Heart right ventricle (tissue), 16 donors: ENCODE measurements around the gene ACBD3. TPM values are rescaled to one million over a fixed set of nuclear protein-coding genes. Genes with fewer than 3 reads are reported as not detected.
A peak's percentile ranks its signal among the peaks of the same experiment; 100 is the strongest.

Source experiments
- ATAC-seq, 8 donors: fragments of 200-7000 bp; cut with Tn5 transposase; one replicate each; pipeline ENCODE4 v1.9.1; 2020; ENCODE audit warnings: mild to moderate bottlenecking in 8 of 8, moderate library complexity in 8 of 8, moderate number of reproducible peaks in 1 of 8
- DNase-seq, 2 donors: peaks; one replicate each; pipeline ENCODE4 v3.0.0-alpha.2; 2020
- H3K27ac ChIP-seq, 10 donors: fragments of 200-600 bp; sonication (generic) in 2 of 10; one replicate each; pipeline versions ENCODE4 v1.5.0 to v1.8.0; 2020 to 2022; ENCODE audit warnings: mild to moderate bottlenecking in 3 of 10
- H3K27me3 ChIP-seq, 7 donors: fragments of 200-600 bp; one replicate each; pipeline ENCODE4 v1.8.0; 2021 to 2022; ENCODE audit warnings: mild to moderate bottlenecking in 2 of 7
- H3K36me3 ChIP-seq, 9 donors: fragments of 200-600 bp; sonication (generic) in 1 of 9; one replicate each; pipeline versions ENCODE4 v1.5.0 to v1.8.0; 2020 to 2022; ENCODE audit warnings: mild to moderate bottlenecking in 2 of 9
- H3K4me1 ChIP-seq, 9 donors: fragments of 200-600 bp; sonication (generic) in 1 of 9; one replicate each; pipeline versions ENCODE4 v1.5.0 to v1.8.0; 2020 to 2022; ENCODE audit warnings: mild to moderate bottlenecking in 4 of 9
- H3K4me3 ChIP-seq, 10 donors: fragments of 200-600 bp; sonication (generic) in 2 of 10; one replicate each; pipeline versions ENCODE4 v1.5.0 to v1.8.0; 2020 to 2022; ENCODE audit warnings: mild to moderate bottlenecking in 7 of 10, moderate library complexity in 2 of 10
- H3K9me3 ChIP-seq, 11 donors: fragments of 200-600 bp in 10 of 11; sonication (generic) in 2 of 11; one replicate each; pipeline versions ENCODE4 v1.5.0 to v1.8.0; 2013 to 2022; ENCODE audit warnings: mild to moderate bottlenecking in 2 of 11, control low read depth in 1 of 11, moderate library complexity in 1 of 11
- WGBS, 2 donors: extraction: QIAGEN DNeasy Blood & Tissue Kit; methylation state at CpG; one replicate each; pipeline ENCODE4 v1.1.7; 2013; ENCODE audit warnings: inconsistent platforms in 1 of 2; 5-methylcytosine and 5-hydroxymethylcytosine counted together
- intact Hi-C, 10 donors: fragments of 100-400 bp; cut with DNase I; formaldehyde crosslinking; loops; one replicate each; pipeline versions ENCODE4 v1.11.1 to v1.14.2; 2022
- polyA plus RNA-seq, 2 donors: library from polyadenylated mRNA; stranded (reverse); fragments of 200-250 nt; gene quantifications; one replicate each; pipeline ENCODE4 v1.2.3, GENCODE V29; 2013
- total RNA-seq, 10 donors: library from RNA; stranded (reverse); fragmentation: NEBNext Ultra II Directional in 3 of 10; extraction: Animal tissue kit (Norgen Biotek cat#: 25700) in 3 of 10; gene quantifications; one replicate each; pipeline versions ENCODE4 v1.2.1 to v1.2.4, GENCODE V29; 2021 to 2023
- TF ChIP-seq, protein P1 (sequence below), 9 donors: fragments of 200-600 bp; sonication (generic) in 2 of 9; IDR thresholded peaks; one replicate each; pipeline versions ENCODE4 v1.5.0 to v1.8.0; 2021 to 2022; ENCODE audit warnings: antibody characterized with exemption in 9 of 9, mild to moderate bottlenecking in 5 of 9, moderate library complexity in 1 of 9
- donor health status: Arrhythmogenic right ventricular cardiomyopathy.
- donor health status: ischemic (EF 13 %, LVEDD 7.1; RV severe dilation, severe dysfunction).
- donor health status: healthy with polysubstance abuse.
- donor health status: DM: no; HTN: yes; CAD: no.
- donor health status: DM: no; HTN: no; CAD: no.
- donor health status: ischemic (EF 25% LVEDD 6.9; RV normal size, moderate dysfunction).
- donor health status: ischemic (EF 25% LVEDD 5.7; RV mildly dilated, moderate dysfunction).
- donor health status: healthy.
- donor health status: DM: yes; HTN: yes; CAD: no.
- donor health status: Ischemic cardiomyopathy.
- donor health status: ischemic (EF 35%, LVEDD 5.7; RV mildly dilated, moderate dysfunction).
- donor health status: nonischemic (EF 11% LVEDD 7.7; RV severe dilation, severe dysfunction).
- donor health status: DM: yes; HTN: yes; CAD: no.
- donor health status: PGD.
- donor health status: ischemic (EF 29% LVEDD 5.4; RV normal size, mild dysfunction).
- donor health status: nonischemic (EF 23%, LVEDD 6.1; RV moderate dilation, normal function).

ACBD3 gene
- total and polyA plus RNA-seq, 12 donors: 9.3 to 39.1 (median 32.4) TPM

DNA sequence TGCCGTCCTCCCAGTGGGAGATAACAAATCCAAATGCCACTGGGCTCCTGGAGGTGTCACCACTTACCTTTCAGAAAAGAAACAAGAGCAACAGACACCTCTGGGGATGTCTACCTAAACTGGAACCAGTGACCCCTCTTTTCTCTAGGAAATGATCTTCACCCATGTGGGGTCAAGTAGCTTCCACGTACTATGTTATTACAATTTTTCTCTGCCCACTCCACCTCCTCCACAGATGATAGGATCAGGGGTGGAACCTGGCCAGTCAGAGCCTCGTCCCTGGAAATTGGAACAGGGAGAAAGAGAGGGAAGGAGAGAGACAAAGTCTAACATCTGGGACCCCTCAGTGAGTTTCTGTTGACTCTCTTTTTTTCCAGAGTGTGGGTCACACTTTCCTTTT, 73.9 kb downstream of the ACBD3 start:
- 67 to 76% methylated on average over 3 of the region's 3 CpGs for WGBS, 2 donors

GRCh38 chr1:226111883-226112261, 74.7 kb downstream of the ACBD3 start:
- Histone ChIP-seq H3K36me3 (no peaks in the 10 kb centered on the region), H3K4me3 (peak overlapping the region in 2 of 10 donors; percentile 71 to 73), H3K4me1 (peaks cover 18 to 45% (median 34%) of the 10 kb centered on the region in 9 donors), H3K9me3 (no peaks in the 10 kb centered on the region), H3K27me3 (no peaks in the 10 kb centered on the region), H3K27ac (peak overlapping the region; percentile 93 to 100 (median 99))
- TF ChIP-seq, protein P1, sequence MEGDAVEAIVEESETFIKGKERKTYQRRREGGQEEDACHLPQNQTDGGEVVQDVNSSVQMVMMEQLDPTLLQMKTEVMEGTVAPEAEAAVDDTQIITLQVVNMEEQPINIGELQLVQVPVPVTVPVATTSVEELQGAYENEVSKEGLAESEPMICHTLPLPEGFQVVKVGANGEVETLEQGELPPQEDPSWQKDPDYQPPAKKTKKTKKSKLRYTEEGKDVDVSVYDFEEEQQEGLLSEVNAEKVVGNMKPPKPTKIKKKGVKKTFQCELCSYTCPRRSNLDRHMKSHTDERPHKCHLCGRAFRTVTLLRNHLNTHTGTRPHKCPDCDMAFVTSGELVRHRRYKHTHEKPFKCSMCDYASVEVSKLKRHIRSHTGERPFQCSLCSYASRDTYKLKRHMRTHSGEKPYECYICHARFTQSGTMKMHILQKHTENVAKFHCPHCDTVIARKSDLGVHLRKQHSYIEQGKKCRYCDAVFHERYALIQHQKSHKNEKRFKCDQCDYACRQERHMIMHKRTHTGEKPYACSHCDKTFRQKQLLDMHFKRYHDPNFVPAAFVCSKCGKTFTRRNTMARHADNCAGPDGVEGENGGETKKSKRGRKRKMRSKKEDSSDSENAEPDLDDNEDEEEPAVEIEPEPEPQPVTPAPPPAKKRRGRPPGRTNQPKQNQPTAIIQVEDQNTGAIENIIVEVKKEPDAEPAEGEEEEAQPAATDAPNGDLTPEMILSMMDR (IDR thresholded peaks at IDR 0.05): no peak
- 45 to 61% methylated on average over 7 of the region's 7 CpGs for WGBS, 2 donors
- ATAC-seq: peak in 1 of 8 donors; percentile 1
- no peak for DNase-seq
- intact Hi-C loops: loop anchor here in 4 of 10 donors (2.0 to 5.0 kb wide), 3 partner anchors 49 to 115 kb away; partner anchors contain the start of genes H3-3A (in 4 of the 4) and SDE2 (in 2 of the 4)

More for the DNA sequence above, 73.9 kb downstream of the ACBD3 start:
- no peak for ATAC-seq
- no peaks in the 10 kb centered on the region for H3K27me3 ChIP-seq
- no peak for DNase-seq
- no peaks in the 10 kb centered on the region for H3K36me3 ChIP-seq
- no peaks in the 10 kb centered on the region for H3K9me3 ChIP-seq
- peak overlapping the region in 8 of 10 donors; percentile 99 to 100 (median 99) for H3K27ac ChIP-seq
- intact Hi-C loops: loop anchor here in 1 of 10 donors (5.0 kb wide), 1 partner anchor 115 kb away; the partner anchor contains the start of gene SDE2
- peaks cover 18 to 45% (median 34%) of the 10 kb centered on the region in 9 donors for H3K4me1 ChIP-seq
- H3K4me3 ChIP-seq: no peak overlapping the region
- TF ChIP-seq, protein P1 (IDR thresholded peaks at IDR 0.05): no peak

- peak overlapping the region; percentile 93 to 100 (median 99) for H3K27ac ChIP-seq
- WGBS, 2 donors: 17 to 21% methylated on average over 11 of the region's 11 CpGs
- H3K36me3 ChIP-seq: no peaks in the 10 kb centered on the region
- ATAC-seq: peak in 6 of 8 donors; percentile 1 to 44 (median 24)
- intact Hi-C loops: loop anchor here in 4 of 10 donors (2.0 to 5.0 kb wide), 3 partner anchors 48 to 114 kb away; partner anchors contain the start of genes H3-3A (in 4 of the 4) and SDE2 (in 2 of the 4)
- H3K27me3 ChIP-seq: no peaks in the 10 kb centered on the region
- TF ChIP-seq, protein P1 (IDR thresholded peaks at IDR 0.05): no peak
- peak in 1 of 2 donors; percentile 35 for DNase-seq
- peaks cover 18 to 45% (median 34%) of the 10 kb centered on the region in 9 donors for H3K4me1 ChIP-seq
- no peaks in the 10 kb centered on the region for H3K9me3 ChIP-seq
- H3K4me3 ChIP-seq: peak overlapping the region; percentile 4 to 75 (median 68)
These were observed 75.3 kb downstream of the ACBD3 start for GRCh38 chr1:226111098-226111882.

GRCh38 chr1:226110249-226111097, 76.1 kb downstream of the ACBD3 start:
- WGBS, 2 donors: 0 to 1% methylated on average over 59 to 72 of the region's 73 CpGs
- peak overlapping the region; percentile 4 to 75 (median 68) for H3K4me3 ChIP-seq
- ATAC-seq (peak; percentile 59 to 84 (median 73)), DNase-seq (peak; percentile 76 to 86)
- intact Hi-C loops: loop anchor here in 4 of 10 donors (2.0 to 5.0 kb wide), 3 partner anchors 48 to 113 kb away; partner anchors contain the start of genes H3-3A (in 4 of the 4) and SDE2 (in 2 of the 4)
- TF ChIP-seq, protein P1 (IDR thresholded peaks at IDR 0.05): no peak
- peak overlapping the region; percentile 93 to 100 (median 99) for H3K27ac ChIP-seq
- H3K27me3 ChIP-seq: no peaks in the 10 kb centered on the region
- no peaks in the 10 kb centered on the region for H3K9me3 ChIP-seq
- peaks cover 18 to 45% (median 34%) of the 10 kb centered on the region in 9 donors for H3K4me1 ChIP-seq
- no peaks in the 10 kb centered on the region for H3K36me3 ChIP-seq
